ENCODE data around the gene UPK3BL2.
"Not testable (repeated sequence)": the region's sequence is repeated elsewhere in the genome, so short reads cannot be mapped to it uniquely, and the experiment has no call there.

UPK3BL2 gene

GRCh38 chr7:102543596-102543995 is at the start of gene UPK3BL2:
TSS of gene UPK3BL2 (minus strand) at chr7:102543696. CDS start at chr7:102543636, 60 bp downstream.
- H3K36me3 ChIP-seq (ENCODE audit: control insufficient read depth, insufficient read depth, low read length); H3K4me3 ChIP-seq (ENCODE audit: low read length); H3K27me3 ChIP-seq (ENCODE audit: control insufficient read depth, insufficient read depth, low read length); H3K4me1 ChIP-seq (ENCODE audit: control insufficient read depth, insufficient read depth, low read length); H3K9ac ChIP-seq (ENCODE audit: low read length); H3K9me3 ChIP-seq (ENCODE audit: control insufficient read depth, low read length): not testable (repeated sequence)

GRCh38 chr7:102592477-102593019 is 49.1 kb upstream of the UPK3BL2 start:
- H3K27me3 ChIP-seq (ENCODE audit: control insufficient read depth, insufficient read depth, low read length); H3K36me3 ChIP-seq (ENCODE audit: control insufficient read depth, insufficient read depth, low read length); H3K9me3 ChIP-seq (ENCODE audit: control insufficient read depth, low read length); H3K4me3 ChIP-seq (ENCODE audit: low read length); H3K4me1 ChIP-seq (ENCODE audit: control insufficient read depth, insufficient read depth, low read length); H3K9ac ChIP-seq (ENCODE audit: low read length): not testable (repeated sequence)

GRCh38 chr7:102589857-102590256 is 46.4 kb upstream of the UPK3BL2 start:
- H3K4me3 ChIP-seq (ENCODE audit: low read length); H3K36me3 ChIP-seq (ENCODE audit: control insufficient read depth, insufficient read depth, low read length); H3K27me3 ChIP-seq (ENCODE audit: control insufficient read depth, insufficient read depth, low read length); H3K9ac ChIP-seq (ENCODE audit: low read length); H3K9me3 ChIP-seq (ENCODE audit: control insufficient read depth, low read length); H3K4me1 ChIP-seq (ENCODE audit: control insufficient read depth, insufficient read depth, low read length): not testable (repeated sequence)

- not testable (repeated sequence) for H3K4me1 ChIP-seq (ENCODE audit: control insufficient read depth, insufficient read depth, low read length); H3K9ac ChIP-seq (ENCODE audit: low read length); H3K27me3 ChIP-seq (ENCODE audit: control insufficient read depth, insufficient read depth, low read length); H3K36me3 ChIP-seq (ENCODE audit: control insufficient read depth, insufficient read depth, low read length); H3K9me3 ChIP-seq (ENCODE audit: control insufficient read depth, low read length); H3K4me3 ChIP-seq (ENCODE audit: low read length)
Observed at GRCh38 chr7:102583495-102583894, 40.0 kb upstream of the UPK3BL2 start.

GRCh38 chr7:102581722-102582121 is 38.2 kb upstream of the UPK3BL2 start:
- not testable (repeated sequence) for H3K27me3 ChIP-seq (ENCODE audit: control insufficient read depth, insufficient read depth, low read length); H3K4me3 ChIP-seq (ENCODE audit: low read length); H3K4me1 ChIP-seq (ENCODE audit: control insufficient read depth, insufficient read depth, low read length); H3K36me3 ChIP-seq (ENCODE audit: control insufficient read depth, insufficient read depth, low read length); H3K9me3 ChIP-seq (ENCODE audit: control insufficient read depth, low read length); H3K9ac ChIP-seq (ENCODE audit: low read length)

GRCh38 chr7:102578486-102578885 is 35.0 kb upstream of the UPK3BL2 start:
- H3K36me3 ChIP-seq (ENCODE audit: control insufficient read depth, insufficient read depth, low read length); H3K9ac ChIP-seq (ENCODE audit: low read length); H3K27me3 ChIP-seq (ENCODE audit: control insufficient read depth, insufficient read depth, low read length); H3K4me3 ChIP-seq (ENCODE audit: low read length); H3K4me1 ChIP-seq (ENCODE audit: control insufficient read depth, insufficient read depth, low read length); H3K9me3 ChIP-seq (ENCODE audit: control insufficient read depth, low read length): not testable (repeated sequence)

GRCh38 chr7:102577315-102578240 is 34.1 kb upstream of the UPK3BL2 start:
- not testable (repeated sequence) for H3K4me3 ChIP-seq (ENCODE audit: low read length); H3K9ac ChIP-seq (ENCODE audit: low read length); H3K9me3 ChIP-seq (ENCODE audit: control insufficient read depth, low read length); H3K4me1 ChIP-seq (ENCODE audit: control insufficient read depth, insufficient read depth, low read length); H3K36me3 ChIP-seq (ENCODE audit: control insufficient read depth, insufficient read depth, low read length); H3K27me3 ChIP-seq (ENCODE audit: control insufficient read depth, insufficient read depth, low read length)

- H3K4me3 ChIP-seq (ENCODE audit: low read length); H3K4me1 ChIP-seq (ENCODE audit: control insufficient read depth, insufficient read depth, low read length); H3K36me3 ChIP-seq (ENCODE audit: control insufficient read depth, insufficient read depth, low read length); H3K9me3 ChIP-seq (ENCODE audit: control insufficient read depth, low read length); H3K9ac ChIP-seq (ENCODE audit: low read length); H3K27me3 ChIP-seq (ENCODE audit: control insufficient read depth, insufficient read depth, low read length): not testable (repeated sequence)
Observed at GRCh38 chr7:102576363-102576762, 32.9 kb upstream of the UPK3BL2 start.

- not testable (repeated sequence) for H3K4me3 ChIP-seq (ENCODE audit: low read length); H3K4me1 ChIP-seq (ENCODE audit: control insufficient read depth, insufficient read depth, low read length); H3K27me3 ChIP-seq (ENCODE audit: control insufficient read depth, insufficient read depth, low read length); H3K9me3 ChIP-seq (ENCODE audit: control insufficient read depth, low read length); H3K9ac ChIP-seq (ENCODE audit: low read length); H3K36me3 ChIP-seq (ENCODE audit: control insufficient read depth, insufficient read depth, low read length)
Observed at GRCh38 chr7:102574607-102575006, 31.1 kb upstream of the UPK3BL2 start.

- not testable (repeated sequence) for H3K9me3 ChIP-seq (ENCODE audit: control insufficient read depth, low read length); H3K4me3 ChIP-seq (ENCODE audit: low read length); H3K4me1 ChIP-seq (ENCODE audit: control insufficient read depth, insufficient read depth, low read length); H3K27me3 ChIP-seq (ENCODE audit: control insufficient read depth, insufficient read depth, low read length); H3K36me3 ChIP-seq (ENCODE audit: control insufficient read depth, insufficient read depth, low read length)
- H3K9ac ChIP-seq (ENCODE audit: low read length) = peak within 1 kb of the TSS; percentile 74
Observed at GRCh38 chr7:102572261-102573239, 29.1 kb upstream of the UPK3BL2 start, which contains the start of gene POLR2J3. TSS of gene POLR2J3 (minus strand) at chr7:102572583. CDS start at chr7:102572521, 62 bp downstream.

- H3K4me1 ChIP-seq (ENCODE audit: control insufficient read depth, insufficient read depth, low read length); H3K4me3 ChIP-seq (ENCODE audit: low read length); H3K36me3 ChIP-seq (ENCODE audit: control insufficient read depth, insufficient read depth, low read length); H3K9me3 ChIP-seq (ENCODE audit: control insufficient read depth, low read length); H3K27me3 ChIP-seq (ENCODE audit: control insufficient read depth, insufficient read depth, low read length); H3K9ac ChIP-seq (ENCODE audit: low read length): not testable (repeated sequence)
Observed at GRCh38 chr7:102568620-102569019, 25.1 kb upstream of the UPK3BL2 start.
